ENCODE results near the gene SYNE1. TPM values are rescaled to one million over a fixed set of nuclear protein-coding genes. Genes with fewer than 3 reads are reported as not detected.

The SYNE1 gene
- total RNA-seq, 1 donor from 2014 or later, result 43.8 TPM

DNA sequence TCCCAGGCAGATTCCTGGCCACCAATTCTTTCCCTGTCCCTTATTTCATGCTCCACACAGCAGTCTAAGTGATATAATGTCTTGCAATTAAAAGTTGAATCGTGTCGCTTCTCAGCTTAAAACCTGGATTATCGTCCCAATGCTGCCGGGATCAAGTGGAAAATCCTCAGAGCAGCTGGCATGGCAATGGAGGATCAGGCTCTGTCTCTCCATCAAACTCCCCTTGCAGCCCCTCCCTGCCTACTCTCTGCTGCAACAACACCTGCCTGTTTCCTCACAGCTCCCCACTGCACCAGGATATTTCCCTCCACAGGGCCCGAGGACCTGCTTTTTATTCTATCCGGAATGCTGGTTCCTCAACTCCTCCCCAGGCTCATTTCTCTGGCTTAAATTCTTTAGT lies 277.1 kb downstream of the SYNE1 start:
- H3K36me3 Mint-ChIP-seq (ENCODE audit: insufficient read depth), result peaks cover 19% of the 10 kb centered on the region
- H3K27ac Mint-ChIP-seq, result no peak overlapping the region
- no peak for DNase-seq (ENCODE audit: low spot score, unreplicated experiment)
- no peak overlapping the region for H3K4me3 Mint-ChIP-seq (ENCODE audit: low read depth)
- no peaks in the 10 kb centered on the region for H3K4me1 Mint-ChIP-seq (ENCODE audit: low read depth)
- H3K27me3 Mint-ChIP-seq, result no peaks in the 10 kb centered on the region
- H3K9me3 Mint-ChIP-seq (ENCODE audit: low read depth), result no peaks in the 10 kb centered on the region
- TF ChIP-seq, protein P1, sequence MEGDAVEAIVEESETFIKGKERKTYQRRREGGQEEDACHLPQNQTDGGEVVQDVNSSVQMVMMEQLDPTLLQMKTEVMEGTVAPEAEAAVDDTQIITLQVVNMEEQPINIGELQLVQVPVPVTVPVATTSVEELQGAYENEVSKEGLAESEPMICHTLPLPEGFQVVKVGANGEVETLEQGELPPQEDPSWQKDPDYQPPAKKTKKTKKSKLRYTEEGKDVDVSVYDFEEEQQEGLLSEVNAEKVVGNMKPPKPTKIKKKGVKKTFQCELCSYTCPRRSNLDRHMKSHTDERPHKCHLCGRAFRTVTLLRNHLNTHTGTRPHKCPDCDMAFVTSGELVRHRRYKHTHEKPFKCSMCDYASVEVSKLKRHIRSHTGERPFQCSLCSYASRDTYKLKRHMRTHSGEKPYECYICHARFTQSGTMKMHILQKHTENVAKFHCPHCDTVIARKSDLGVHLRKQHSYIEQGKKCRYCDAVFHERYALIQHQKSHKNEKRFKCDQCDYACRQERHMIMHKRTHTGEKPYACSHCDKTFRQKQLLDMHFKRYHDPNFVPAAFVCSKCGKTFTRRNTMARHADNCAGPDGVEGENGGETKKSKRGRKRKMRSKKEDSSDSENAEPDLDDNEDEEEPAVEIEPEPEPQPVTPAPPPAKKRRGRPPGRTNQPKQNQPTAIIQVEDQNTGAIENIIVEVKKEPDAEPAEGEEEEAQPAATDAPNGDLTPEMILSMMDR (IDR thresholded peaks at IDR 0.05; ENCODE audit: unreplicated experiment), result no peak

DNA sequence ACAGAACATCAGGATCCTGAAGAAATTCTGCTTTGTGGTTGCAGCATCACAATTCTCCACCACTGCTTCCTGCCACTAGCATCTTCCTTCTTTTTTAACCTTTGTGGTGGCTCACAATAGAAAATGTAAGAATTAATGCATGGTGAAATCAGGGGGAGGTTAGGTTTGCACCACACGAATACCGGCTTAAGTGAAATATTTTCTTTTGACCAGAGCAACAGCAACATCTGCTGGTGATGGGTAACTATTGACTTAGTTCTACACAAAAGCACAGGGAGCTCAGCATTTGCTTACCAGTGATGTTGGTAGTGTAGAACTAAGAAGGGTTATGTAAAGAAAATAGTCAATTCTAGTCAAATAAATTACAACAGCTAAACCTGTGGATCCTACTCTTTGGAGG lies 280.5 kb downstream of the SYNE1 start:
- H3K27me3 Mint-ChIP-seq, result no peaks in the 10 kb centered on the region
- no peak for DNase-seq (ENCODE audit: low spot score, unreplicated experiment)
- no peaks in the 10 kb centered on the region for H3K4me1 Mint-ChIP-seq (ENCODE audit: low read depth)
- peaks cover 16% of the 10 kb centered on the region for H3K36me3 Mint-ChIP-seq (ENCODE audit: insufficient read depth)
- no peaks in the 10 kb centered on the region for H3K9me3 Mint-ChIP-seq (ENCODE audit: low read depth)
- H3K4me3 Mint-ChIP-seq (ENCODE audit: low read depth), result no peak overlapping the region
- TF ChIP-seq, protein P1 (IDR thresholded peaks at IDR 0.05; ENCODE audit: unreplicated experiment), result peak; percentile 37
- H3K27ac Mint-ChIP-seq, result no peak overlapping the region

DNA sequence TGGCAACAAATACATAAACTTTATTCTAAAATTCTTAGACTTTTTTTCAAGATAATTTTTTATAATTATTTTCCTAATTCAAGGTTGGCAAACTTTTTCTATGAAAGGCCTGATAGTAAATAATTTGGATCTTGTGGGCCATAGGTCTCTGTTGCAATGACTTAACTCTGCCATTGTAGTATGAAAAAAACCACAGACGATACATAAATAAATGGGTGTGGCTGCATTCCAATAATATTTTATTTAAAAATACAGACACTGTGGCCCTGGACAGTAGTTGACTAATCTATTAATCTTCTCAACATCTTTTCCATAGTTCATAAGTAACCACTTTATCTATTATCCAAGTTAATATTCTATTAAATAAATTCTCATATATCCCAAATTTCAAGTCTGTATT lies 281.1 kb downstream of the SYNE1 start:
- Mint-ChIP-seq H3K36me3 (ENCODE audit: insufficient read depth) (peaks cover 16% of the 10 kb centered on the region), H3K27me3 (no peaks in the 10 kb centered on the region), H3K27ac (no peak overlapping the region), H3K9me3 (ENCODE audit: low read depth) (no peaks in the 10 kb centered on the region), H3K4me1 (ENCODE audit: low read depth) (no peaks in the 10 kb centered on the region), H3K4me3 (ENCODE audit: low read depth) (no peak overlapping the region)
- TF ChIP-seq, protein P1 (IDR thresholded peaks at IDR 0.05; ENCODE audit: unreplicated experiment), result no peak
- DNase-seq (ENCODE audit: low spot score, unreplicated experiment), result no peak

DNA sequence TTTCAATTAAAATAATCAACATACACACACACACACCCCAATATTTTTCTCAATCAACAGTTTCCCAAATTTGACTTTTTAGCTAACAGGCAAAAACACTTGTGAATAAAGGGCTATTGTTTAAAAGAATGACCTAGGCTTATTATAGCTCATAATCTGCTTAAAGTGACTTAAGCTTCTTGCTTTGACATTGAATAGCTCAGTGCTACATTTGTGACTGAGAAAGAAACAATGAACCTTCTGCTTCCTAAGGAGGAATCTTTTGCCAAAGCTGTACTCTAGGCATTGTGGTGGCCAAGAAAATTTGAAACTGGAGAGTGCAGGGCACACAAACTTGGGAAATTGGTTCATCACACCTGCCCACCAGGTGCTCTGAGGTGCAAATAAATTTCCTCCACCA lies 282.0 kb downstream of the SYNE1 start:
- no peak overlapping the region for H3K27ac Mint-ChIP-seq
- H3K4me3 Mint-ChIP-seq (ENCODE audit: low read depth), result no peak overlapping the region

DNA sequence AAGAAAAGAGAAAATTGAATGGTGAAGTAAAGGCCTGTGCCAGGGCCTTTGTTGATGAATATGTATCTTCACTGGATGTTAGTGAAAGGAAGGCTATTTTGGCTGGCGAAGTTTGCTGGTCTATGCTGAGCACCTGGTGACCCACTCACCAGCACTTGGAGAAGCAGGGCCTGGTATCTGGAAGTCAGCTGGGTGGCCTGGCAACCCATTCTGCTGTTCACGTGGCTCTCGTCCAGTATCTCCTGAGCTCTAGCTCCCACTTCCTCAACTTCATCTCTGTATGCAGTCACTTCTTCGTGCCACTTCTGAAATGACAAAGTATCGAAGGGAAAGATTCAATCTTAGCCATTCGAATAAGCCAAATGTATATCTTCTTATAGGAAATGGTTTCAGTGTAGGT lies 283.7 kb downstream of the SYNE1 start:
- H3K27me3 Mint-ChIP-seq, result no peaks in the 10 kb centered on the region
- H3K4me3 Mint-ChIP-seq (ENCODE audit: low read depth), result no peak overlapping the region
- no peaks in the 10 kb centered on the region for H3K9me3 Mint-ChIP-seq (ENCODE audit: low read depth)
- peaks cover 23% of the 10 kb centered on the region for H3K36me3 Mint-ChIP-seq (ENCODE audit: insufficient read depth)
- TF ChIP-seq, protein P1 (IDR thresholded peaks at IDR 0.05; ENCODE audit: unreplicated experiment), result no peak
- no peaks in the 10 kb centered on the region for H3K4me1 Mint-ChIP-seq (ENCODE audit: low read depth)
- H3K27ac Mint-ChIP-seq, result no peak overlapping the region
- no peak for DNase-seq (ENCODE audit: low spot score, unreplicated experiment)

More for the DNA sequence above, 282.0 kb downstream of the SYNE1 start:
- Mint-ChIP-seq H3K27me3 (no peaks in the 10 kb centered on the region), H3K36me3 (ENCODE audit: insufficient read depth) (peaks cover 21% of the 10 kb centered on the region), H3K4me1 (ENCODE audit: low read depth) (no peaks in the 10 kb centered on the region), H3K9me3 (ENCODE audit: low read depth) (no peaks in the 10 kb centered on the region)
- TF ChIP-seq, protein P1 (IDR thresholded peaks at IDR 0.05; ENCODE audit: unreplicated experiment), result no peak
- no peak for DNase-seq (ENCODE audit: low spot score, unreplicated experiment)
